Stimulated activated CD8-positive, alpha-beta memory T cell treated with anti-CD3 and anti-CD28 coated beads, Interleukin-4, amount 100 ng/mL, for 24 hours (primary cell): ENCODE measurements around the gene HSD17B14.
"Not testable (repeated sequence)": the region's sequence is repeated elsewhere in the genome, so short reads cannot be mapped to it uniquely, and the experiment has no call there.

Source experiments
- DNase-seq: peaks from one replicate; pipeline ENCODE4 v3.0.0-alpha.2; 2020; ENCODE audit warnings: low read depth

The HSD17B14 gene

GRCh38 chr19:48867123-48867745, 30.9 kb upstream of the HSD17B14 start:
- DNase-seq: no peak

GRCh38 chr19:48866692-48867091, 30.4 kb upstream of the HSD17B14 start:
- no peak for DNase-seq

DNA sequence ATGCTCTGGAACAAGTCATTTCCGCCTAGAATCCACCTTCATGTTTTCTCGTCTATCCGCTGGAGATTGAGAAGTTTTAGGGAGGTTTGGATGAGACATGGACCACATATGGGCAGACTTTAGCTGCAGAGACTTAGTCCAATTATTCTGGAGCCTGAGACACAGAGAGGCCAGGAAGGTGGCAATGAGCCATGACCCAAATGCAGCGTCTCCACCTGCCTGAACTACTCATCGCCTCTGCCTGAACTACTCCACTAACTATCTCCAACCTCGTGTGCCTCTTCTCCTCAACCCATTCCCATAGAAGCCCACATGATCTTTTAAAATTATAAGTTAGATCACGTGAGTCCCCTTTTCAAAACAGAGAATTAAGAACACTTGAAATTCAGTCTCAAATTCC, 26.5 kb upstream of the HSD17B14 start:
- DNase-seq: no peak

DNA sequence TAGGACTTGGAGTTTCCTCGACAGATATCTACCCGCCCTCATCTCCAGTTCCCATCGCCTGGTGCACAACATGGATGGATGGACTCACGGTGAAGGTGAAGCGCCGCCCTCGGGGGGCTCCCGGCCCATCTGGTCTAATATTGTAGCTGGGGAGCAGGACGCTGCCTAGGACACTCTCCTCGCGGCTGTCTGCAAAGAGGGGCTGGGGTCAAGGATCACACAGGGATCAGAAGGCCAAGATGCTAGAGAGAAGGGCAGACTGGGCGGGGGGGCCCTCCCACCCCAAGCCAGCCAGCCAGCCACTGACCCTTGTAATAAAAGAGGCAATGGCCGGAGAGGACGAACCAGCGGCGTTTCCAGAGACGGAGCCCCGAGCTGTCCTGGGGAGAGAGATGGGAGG, 25.0 kb upstream of the HSD17B14 start:
- no peak for DNase-seq

GRCh38 chr19:48859711-48860572, 23.7 kb upstream of the HSD17B14 start:
- no peak for DNase-seq

- DNase-seq: peak; percentile 67
Measured at GRCh38 chr19:48858984-48859710, 22.9 kb upstream of the HSD17B14 start.

GRCh38 chr19:48856921-48857320, 20.6 kb upstream of the HSD17B14 start:
- no peak for DNase-seq

DNA sequence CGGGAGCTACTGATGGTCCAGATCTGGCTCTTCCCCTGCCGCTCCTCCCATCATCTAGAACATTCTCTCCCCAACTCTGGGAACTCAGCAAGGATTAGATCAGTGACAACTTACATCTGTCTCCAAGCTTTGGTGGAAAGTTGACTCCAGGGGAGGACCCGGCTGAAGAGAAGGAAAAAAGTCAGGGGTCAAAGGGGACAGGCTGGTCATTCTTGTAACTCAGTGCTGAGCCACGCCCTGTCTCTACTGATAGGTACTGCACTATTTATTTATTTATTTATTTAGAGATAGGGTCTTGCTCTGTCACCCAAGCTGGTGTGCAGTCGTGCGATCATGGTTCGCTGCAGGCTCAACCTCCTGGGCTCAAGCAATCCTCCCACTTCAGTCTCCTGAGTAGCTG, 17.8 kb upstream of the HSD17B14 start:
- DNase-seq: no peak

DNA sequence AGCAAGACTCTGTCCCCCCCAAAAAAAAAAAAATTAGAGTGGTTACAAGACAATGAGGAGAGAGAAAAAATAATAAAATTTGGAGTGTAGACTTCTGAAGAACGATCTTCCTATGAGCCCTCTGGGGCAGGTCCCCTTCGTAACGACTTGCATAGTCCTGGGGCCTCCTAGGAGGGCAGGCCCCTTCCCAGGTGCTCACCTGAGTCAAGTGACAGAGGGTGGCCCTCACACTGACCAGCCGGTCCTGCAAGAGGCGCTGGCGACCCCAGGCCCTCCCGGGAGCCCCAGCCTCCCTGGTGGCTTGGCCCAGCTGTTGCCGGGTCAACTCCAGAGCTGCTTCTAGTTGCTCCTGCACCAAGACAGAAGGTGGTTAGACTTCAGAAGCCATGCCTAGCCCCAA, 17.2 kb upstream of the HSD17B14 start:
- DNase-seq: no peak

DNA sequence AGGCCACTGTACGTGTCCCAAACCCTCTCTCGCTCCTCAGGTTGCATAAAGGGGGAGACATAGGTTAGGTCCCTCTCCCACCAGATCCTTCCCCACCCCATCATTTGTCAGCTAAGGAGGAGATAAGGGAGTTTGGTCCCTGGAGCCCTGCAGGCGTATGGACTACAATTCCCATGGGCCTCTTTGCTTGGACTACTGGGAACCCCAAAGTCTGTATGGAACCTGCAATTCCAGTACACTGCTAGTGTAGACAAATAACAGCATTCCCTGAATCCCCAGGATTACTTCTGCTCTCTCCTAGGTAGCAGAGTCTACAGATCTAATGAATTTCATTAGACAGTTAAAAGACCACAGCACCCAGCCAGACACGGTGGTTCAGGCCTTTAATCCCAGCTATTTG, 16.0 kb upstream of the HSD17B14 start:
- DNase-seq: no peak

GRCh38 chr19:48846659-48847058, 10.4 kb upstream of the HSD17B14 start:
- DNase-seq: not testable (repeated sequence)

DNA sequence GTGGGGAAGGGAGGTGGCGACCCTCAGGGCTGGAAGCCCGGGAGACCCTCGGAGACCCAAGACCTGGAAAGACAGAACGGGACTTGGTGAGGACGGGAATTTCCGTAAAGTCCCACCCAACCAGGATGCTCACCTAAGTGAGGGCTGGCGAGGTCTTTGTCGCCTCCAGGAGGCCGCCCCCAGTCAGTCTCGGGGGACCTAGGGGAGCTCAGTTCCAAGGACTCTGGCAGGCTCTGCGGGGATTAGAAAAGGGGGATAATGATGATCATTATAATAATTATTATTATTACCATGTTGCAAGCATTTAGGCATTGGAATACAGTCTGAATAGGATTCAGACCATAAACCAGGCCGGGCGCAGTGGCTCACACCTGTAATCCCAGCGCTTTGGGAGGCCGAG, 9.1 kb upstream of the HSD17B14 start:
- no peak for DNase-seq

DNA sequence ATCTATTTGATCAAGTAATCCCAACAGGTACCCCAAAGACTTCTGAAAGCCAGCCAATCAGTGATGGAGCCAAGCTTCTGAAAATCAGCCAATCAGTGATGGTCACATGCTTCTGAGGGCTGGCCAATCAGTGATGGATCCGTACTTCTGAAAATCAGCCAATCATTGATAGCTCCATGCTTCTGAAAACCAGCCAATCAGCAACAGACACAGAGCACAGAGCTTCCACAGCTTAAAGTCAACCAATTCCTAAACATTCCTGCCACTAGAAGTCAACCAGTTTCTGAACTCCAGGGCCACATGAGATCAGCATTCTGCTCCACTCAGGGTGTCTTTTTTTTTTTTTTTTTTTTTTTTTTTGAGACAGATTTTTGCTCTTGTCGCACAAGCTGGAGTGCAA, 8.2 kb upstream of the HSD17B14 start:
- no peak for DNase-seq

- no peak for DNase-seq
Measured at GRCh38 chr19:48842789-48843162, 6.5 kb upstream of the HSD17B14 start.

- no peak for DNase-seq
Measured at GRCh38 chr19:48841571-48841970, 5.3 kb upstream of the HSD17B14 start.

- DNase-seq: no peak
Measured at GRCh38 chr19:48841047-48841446, 4.8 kb upstream of the HSD17B14 start.

DNA sequence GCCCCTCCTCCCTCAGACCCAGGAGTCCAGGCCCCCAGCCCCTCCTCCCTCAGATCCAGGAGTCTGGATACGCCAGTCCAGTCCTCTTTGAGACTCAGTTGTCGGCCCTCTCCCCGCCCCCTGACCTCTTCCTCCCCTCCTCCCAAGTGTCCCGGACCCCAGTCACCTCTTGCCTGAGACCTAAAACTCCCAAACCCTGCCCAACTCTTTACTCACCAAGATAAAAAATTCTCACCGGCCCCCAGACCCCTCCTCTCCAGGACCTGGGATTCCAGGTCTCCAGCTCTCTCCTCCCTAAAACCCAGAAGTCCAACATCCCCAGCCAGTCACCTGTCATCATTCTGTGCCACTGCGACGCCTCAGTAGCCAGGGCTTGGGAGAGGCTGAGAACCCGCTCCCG, 1.4 kb upstream of the HSD17B14 start:
- no peak for DNase-seq

GRCh38 chr19:48837051-48837524, 797 bp upstream of the HSD17B14 start:
- peak; percentile 78 for DNase-seq

GRCh38 chr19:48835734-48836088, 580 bp downstream of the HSD17B14 start:
- DNase-seq: peak; percentile 89

DNA sequence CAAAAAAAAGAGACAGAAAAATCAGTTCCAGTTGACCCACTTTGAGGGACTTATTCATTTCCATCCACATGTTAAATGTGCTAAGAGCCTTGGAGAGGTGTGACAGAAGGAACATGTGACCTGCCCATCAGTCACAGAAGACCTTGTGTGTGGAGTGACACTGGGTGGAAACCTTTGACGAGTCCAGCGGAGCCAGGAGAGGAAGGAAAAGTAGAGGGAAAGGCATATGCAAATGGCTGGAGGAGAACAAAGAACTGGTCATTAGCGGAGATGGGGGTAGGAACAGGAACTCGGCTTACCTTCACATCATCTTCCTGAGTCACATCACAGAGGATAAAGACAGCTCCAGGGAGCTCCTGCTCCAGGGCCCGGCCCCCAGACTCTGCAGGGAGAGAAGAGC, 2.3 kb downstream of the HSD17B14 start:
- no peak for DNase-seq

- no peak for DNase-seq
Measured at GRCh38 chr19:48833049-48833448, 3.2 kb downstream of the HSD17B14 start.

DNA sequence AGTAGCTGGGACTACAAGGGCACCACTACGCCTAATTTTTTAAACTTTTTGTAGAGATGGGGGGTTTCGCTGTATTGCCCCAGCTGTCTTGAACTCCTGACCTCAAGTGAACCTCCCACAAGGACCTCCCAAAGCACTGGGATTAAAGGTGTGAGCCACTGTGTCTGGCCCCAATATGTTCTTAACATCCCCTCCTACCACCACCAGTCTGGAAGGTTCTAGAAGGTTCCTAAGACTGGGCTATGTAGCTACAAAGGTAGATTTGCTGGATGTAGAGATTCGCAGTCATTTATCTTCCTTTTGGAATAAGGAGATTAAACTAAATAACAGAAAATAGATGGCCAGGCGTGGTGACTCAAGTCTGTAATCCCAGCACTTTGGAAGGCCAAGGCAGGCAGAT, 5.3 kb downstream of the HSD17B14 start:
- no peak for DNase-seq

DNA sequence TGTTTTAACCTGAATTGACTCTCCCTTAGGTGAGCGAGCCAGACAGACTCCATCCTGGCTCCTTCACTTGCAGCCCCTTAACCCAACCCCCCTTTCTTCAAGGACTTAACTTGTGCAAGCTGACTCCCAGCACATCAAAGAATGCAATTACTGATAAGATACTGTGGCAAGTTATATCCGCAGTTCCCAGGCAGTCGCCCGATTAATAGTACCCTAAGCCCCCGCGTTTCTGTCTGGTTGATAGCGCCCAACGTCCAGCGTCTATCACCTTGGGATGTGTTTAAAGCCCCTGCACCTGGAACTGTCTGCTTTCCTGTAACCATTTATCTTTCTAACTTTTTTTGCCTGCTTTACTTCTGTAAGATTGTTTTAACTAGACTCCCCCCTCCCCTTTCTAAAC, 6.2 kb downstream of the HSD17B14 start:
- DNase-seq: no peak
